RPMI8226 (cell line): ENCODE results near the gene RNASE11.
"Not testable (repeated sequence)": the region's sequence is repeated elsewhere in the genome, so short reads cannot be mapped to it uniquely, and the experiment has no call there.

Experiments
- DNase-seq: peaks from one replicate; pipeline ENCODE4 v3.0.0-alpha.2; 2015

Gene RNASE11

GRCh38 chr14:20613094-20614037 lies 25.6 kb upstream of the RNASE11 start:
- DNase-seq = peak; percentile 93

GRCh38 chr14:20612403-20612802 lies 24.6 kb upstream of the RNASE11 start:
- DNase-seq = peak; percentile 32

GRCh38 chr14:20611277-20611676 lies 23.5 kb upstream of the RNASE11 start:
- DNase-seq = no peak

GRCh38 chr14:20610002-20610765 lies 22.4 kb upstream of the RNASE11 start:
- peak; percentile 82 for DNase-seq

GRCh38 chr14:20609215-20610001 lies 21.6 kb upstream of the RNASE11 start:
- DNase-seq = peak; percentile 81

- DNase-seq = no peak
These were observed 20.7 kb upstream of the RNASE11 start for GRCh38 chr14:20608383-20609110.

GRCh38 chr14:20607617-20608016 lies 19.8 kb upstream of the RNASE11 start:
- no peak for DNase-seq

- DNase-seq = no peak
These were observed 19.1 kb upstream of the RNASE11 start for GRCh38 chr14:20606902-20607242.

GRCh38 chr14:20606190-20606901 lies 18.5 kb upstream of the RNASE11 start:
- DNase-seq = no peak

- no peak for DNase-seq
These were observed 16.3 kb upstream of the RNASE11 start for GRCh38 chr14:20603813-20604690.

GRCh38 chr14:20602583-20602982 lies 14.8 kb upstream of the RNASE11 start:
- DNase-seq = no peak

GRCh38 chr14:20601522-20601921 lies 13.7 kb upstream of the RNASE11 start:
- DNase-seq = no peak

- DNase-seq = no peak
These were observed 9.3 kb upstream of the RNASE11 start for GRCh38 chr14:20597108-20597507.

GRCh38 chr14:20595726-20596125 lies 7.9 kb upstream of the RNASE11 start:
- DNase-seq = not testable (repeated sequence)

GRCh38 chr14:20592574-20592973 lies 4.8 kb upstream of the RNASE11 start:
- DNase-seq = no peak

- DNase-seq = no peak
These were observed 3.4 kb upstream of the RNASE11 start, which contains the start of gene RNASE12 for GRCh38 chr14:20591235-20591634. RNASE12 (minus strand) TSS chr14:20591376; CDS start chr14:20590723, 653 bp downstream.

- no peak for DNase-seq
These were observed 3.9 kb downstream of the RNASE11 start for GRCh38 chr14:20583908-20584307.

GRCh38 chr14:20583142-20583541 lies 4.7 kb downstream of the RNASE11 start:
- DNase-seq = no peak

GRCh38 chr14:20580242-20580641 lies 7.6 kb downstream of the RNASE11 start:
- no peak for DNase-seq

GRCh38 chr14:20578784-20579502 lies 8.9 kb downstream of the RNASE11 start:
- no peak for DNase-seq
